Heart right ventricle (tissue), 16 donors: ENCODE results near the gene VPS51. TPM values are rescaled to one million over a fixed set of nuclear protein-coding genes. Genes with fewer than 3 reads are reported as not detected.

Experiments
- ATAC-seq, 8 donors: fragments of 200-7000 bp; cut with Tn5 transposase; one replicate each; pipeline ENCODE4 v1.9.1; 2020; ENCODE audit warnings: mild to moderate bottlenecking in 8 of 8, moderate library complexity in 8 of 8, moderate number of reproducible peaks in 1 of 8
- DNase-seq, 2 donors: peaks; one replicate each; pipeline ENCODE4 v3.0.0-alpha.2; 2020
- H3K27ac ChIP-seq, 10 donors: fragments of 200-600 bp; sonication (generic) in 2 of 10; one replicate each; pipeline versions ENCODE4 v1.5.0 to v1.8.0; 2020 to 2022; ENCODE audit warnings: mild to moderate bottlenecking in 3 of 10
- H3K27me3 ChIP-seq, 7 donors: fragments of 200-600 bp; one replicate each; pipeline ENCODE4 v1.8.0; 2021 to 2022; ENCODE audit warnings: mild to moderate bottlenecking in 2 of 7
- H3K36me3 ChIP-seq, 9 donors: fragments of 200-600 bp; sonication (generic) in 1 of 9; one replicate each; pipeline versions ENCODE4 v1.5.0 to v1.8.0; 2020 to 2022; ENCODE audit warnings: mild to moderate bottlenecking in 2 of 9
- H3K4me1 ChIP-seq, 9 donors: fragments of 200-600 bp; sonication (generic) in 1 of 9; one replicate each; pipeline versions ENCODE4 v1.5.0 to v1.8.0; 2020 to 2022; ENCODE audit warnings: mild to moderate bottlenecking in 4 of 9
- H3K4me3 ChIP-seq, 10 donors: fragments of 200-600 bp; sonication (generic) in 2 of 10; one replicate each; pipeline versions ENCODE4 v1.5.0 to v1.8.0; 2020 to 2022; ENCODE audit warnings: mild to moderate bottlenecking in 7 of 10, moderate library complexity in 2 of 10
- H3K9me3 ChIP-seq, 11 donors: fragments of 200-600 bp in 10 of 11; sonication (generic) in 2 of 11; one replicate each; pipeline versions ENCODE4 v1.5.0 to v1.8.0; 2013 to 2022; ENCODE audit warnings: mild to moderate bottlenecking in 2 of 11, control low read depth in 1 of 11, moderate library complexity in 1 of 11
- WGBS, 2 donors: extraction: QIAGEN DNeasy Blood & Tissue Kit; methylation state at CpG; one replicate each; pipeline ENCODE4 v1.1.7; 2013; ENCODE audit warnings: inconsistent platforms in 1 of 2; 5-methylcytosine and 5-hydroxymethylcytosine counted together
- intact Hi-C, 10 donors: fragments of 100-400 bp; cut with DNase I; formaldehyde crosslinking; loops; one replicate each; pipeline versions ENCODE4 v1.11.1 to v1.14.2; 2022
- polyA plus RNA-seq, 2 donors: library from polyadenylated mRNA; stranded (reverse); fragments of 200-250 nt; gene quantifications; one replicate each; pipeline ENCODE4 v1.2.3, GENCODE V29; 2013
- total RNA-seq, 10 donors: library from RNA; stranded (reverse); fragmentation: NEBNext Ultra II Directional in 3 of 10; extraction: Animal tissue kit (Norgen Biotek cat#: 25700) in 3 of 10; gene quantifications; one replicate each; pipeline versions ENCODE4 v1.2.1 to v1.2.4, GENCODE V29; 2021 to 2023
- TF ChIP-seq, protein P1 (sequence below), 9 donors: fragments of 200-600 bp; sonication (generic) in 2 of 9; IDR thresholded peaks; one replicate each; pipeline versions ENCODE4 v1.5.0 to v1.8.0; 2021 to 2022; ENCODE audit warnings: antibody characterized with exemption in 9 of 9, mild to moderate bottlenecking in 5 of 9, moderate library complexity in 1 of 9
- donor health status: Arrhythmogenic right ventricular cardiomyopathy.
- donor health status: ischemic (EF 13 %, LVEDD 7.1; RV severe dilation, severe dysfunction).
- donor health status: healthy with polysubstance abuse.
- donor health status: DM: no; HTN: yes; CAD: no.
- donor health status: DM: no; HTN: no; CAD: no.
- donor health status: ischemic (EF 25% LVEDD 6.9; RV normal size, moderate dysfunction).
- donor health status: ischemic (EF 25% LVEDD 5.7; RV mildly dilated, moderate dysfunction).
- donor health status: healthy.
- donor health status: DM: yes; HTN: yes; CAD: no.
- donor health status: Ischemic cardiomyopathy.
- donor health status: ischemic (EF 35%, LVEDD 5.7; RV mildly dilated, moderate dysfunction).
- donor health status: nonischemic (EF 11% LVEDD 7.7; RV severe dilation, severe dysfunction).
- donor health status: DM: yes; HTN: yes; CAD: no.
- donor health status: PGD.
- donor health status: ischemic (EF 29% LVEDD 5.4; RV normal size, mild dysfunction).
- donor health status: nonischemic (EF 23%, LVEDD 6.1; RV moderate dilation, normal function).

The VPS51 gene
- total and polyA plus RNA-seq, 12 donors, result 79.2 to 123 (median 100) TPM

GRCh38 chr11:65058012-65058411 lies 38.0 kb upstream of the VPS51 start:
- intact Hi-C loops, result no loop called here
- Histone ChIP-seq H3K9me3 (no peaks in the 10 kb centered on the region), H3K4me3 (no peak overlapping the region), H3K27me3 (no peaks in the 10 kb centered on the region), H3K4me1 (no peaks in the 10 kb centered on the region), H3K36me3 (no peaks in the 10 kb centered on the region), H3K27ac (no peak overlapping the region)
- WGBS, 2 donors, result 72 to 75% methylated on average over 13 of the region's 13 CpGs
- ATAC-seq (no peak), DNase-seq (no peak)
- TF ChIP-seq, protein P1, sequence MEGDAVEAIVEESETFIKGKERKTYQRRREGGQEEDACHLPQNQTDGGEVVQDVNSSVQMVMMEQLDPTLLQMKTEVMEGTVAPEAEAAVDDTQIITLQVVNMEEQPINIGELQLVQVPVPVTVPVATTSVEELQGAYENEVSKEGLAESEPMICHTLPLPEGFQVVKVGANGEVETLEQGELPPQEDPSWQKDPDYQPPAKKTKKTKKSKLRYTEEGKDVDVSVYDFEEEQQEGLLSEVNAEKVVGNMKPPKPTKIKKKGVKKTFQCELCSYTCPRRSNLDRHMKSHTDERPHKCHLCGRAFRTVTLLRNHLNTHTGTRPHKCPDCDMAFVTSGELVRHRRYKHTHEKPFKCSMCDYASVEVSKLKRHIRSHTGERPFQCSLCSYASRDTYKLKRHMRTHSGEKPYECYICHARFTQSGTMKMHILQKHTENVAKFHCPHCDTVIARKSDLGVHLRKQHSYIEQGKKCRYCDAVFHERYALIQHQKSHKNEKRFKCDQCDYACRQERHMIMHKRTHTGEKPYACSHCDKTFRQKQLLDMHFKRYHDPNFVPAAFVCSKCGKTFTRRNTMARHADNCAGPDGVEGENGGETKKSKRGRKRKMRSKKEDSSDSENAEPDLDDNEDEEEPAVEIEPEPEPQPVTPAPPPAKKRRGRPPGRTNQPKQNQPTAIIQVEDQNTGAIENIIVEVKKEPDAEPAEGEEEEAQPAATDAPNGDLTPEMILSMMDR (IDR thresholded peaks at IDR 0.05), result no peak

DNA sequence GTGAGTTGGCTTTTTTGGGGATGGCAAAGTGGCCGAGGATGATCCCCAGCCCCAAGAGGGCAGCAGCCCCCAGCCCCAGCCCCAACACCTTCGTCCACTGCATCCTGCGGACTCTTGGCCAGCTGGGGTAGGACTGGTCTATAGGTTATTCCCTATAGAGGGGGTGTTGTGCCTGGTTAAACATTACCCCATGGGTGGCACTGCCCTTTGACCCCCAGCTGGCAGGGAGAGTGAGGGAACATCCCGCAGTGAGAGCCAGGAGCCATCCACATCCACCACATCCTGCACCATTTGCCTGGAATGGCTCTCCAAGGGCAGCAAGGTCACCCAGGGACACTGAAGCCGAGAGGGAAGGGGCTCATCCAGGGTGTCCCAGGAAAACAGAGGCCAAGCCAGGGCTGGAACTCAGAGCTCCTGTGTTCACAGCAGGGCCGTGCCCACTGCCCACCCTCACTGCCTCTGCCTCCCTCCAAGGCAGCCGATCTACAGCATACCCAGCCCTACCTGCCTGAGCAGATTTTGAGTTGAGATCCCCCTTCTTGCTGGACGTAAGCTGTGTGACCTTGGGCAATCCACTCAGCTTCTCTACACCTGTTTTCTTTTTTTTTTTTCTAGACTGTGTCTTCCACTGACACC lies 37.5 kb upstream of the VPS51 start, which contains the start of gene NAALADL1:
TSS of gene NAALADL1 (minus strand) at position 135 of the 636 bp plus-strand sequence. CDS start at position 103, 32 bp downstream.
- H3K27ac ChIP-seq, result no peak within 1 kb of the TSS
- TF ChIP-seq, protein P1 (IDR thresholded peaks at IDR 0.05), result no peak
- intact Hi-C loops, result no loop called here

GRCh38 chr11:65059523-65059922 lies 36.5 kb upstream of the VPS51 start:
- Histone ChIP-seq H3K4me1 (no peaks in the 10 kb centered on the region), H3K36me3 (no peaks in the 10 kb centered on the region), H3K9me3 (no peaks in the 10 kb centered on the region), H3K27ac (no peak overlapping the region), H3K27me3 (no peaks in the 10 kb centered on the region), H3K4me3 (no peak overlapping the region)
- WGBS, 2 donors, result 47 to 63% methylated on average over 3 of the region's 3 CpGs
- intact Hi-C loops, result no loop called here
- no peak for ATAC-seq
- TF ChIP-seq, protein P1 (IDR thresholded peaks at IDR 0.05), result no peak
- no peak for DNase-seq

More for the DNA sequence above, 37.5 kb upstream of the VPS51 start, which contains the start of gene NAALADL1:
- H3K36me3 ChIP-seq, result no peaks in the 10 kb centered on the region
- ATAC-seq (no peak), DNase-seq (no peak)
- 79 to 88% methylated on average over 8 of the region's 8 CpGs for WGBS, 2 donors
- H3K4me1 ChIP-seq, result no peaks in the 10 kb centered on the region
- H3K27me3 ChIP-seq, result no peaks in the 10 kb centered on the region
- H3K9me3 ChIP-seq, result no peaks in the 10 kb centered on the region
- no peak within 1 kb of the TSS for H3K4me3 ChIP-seq

DNA sequence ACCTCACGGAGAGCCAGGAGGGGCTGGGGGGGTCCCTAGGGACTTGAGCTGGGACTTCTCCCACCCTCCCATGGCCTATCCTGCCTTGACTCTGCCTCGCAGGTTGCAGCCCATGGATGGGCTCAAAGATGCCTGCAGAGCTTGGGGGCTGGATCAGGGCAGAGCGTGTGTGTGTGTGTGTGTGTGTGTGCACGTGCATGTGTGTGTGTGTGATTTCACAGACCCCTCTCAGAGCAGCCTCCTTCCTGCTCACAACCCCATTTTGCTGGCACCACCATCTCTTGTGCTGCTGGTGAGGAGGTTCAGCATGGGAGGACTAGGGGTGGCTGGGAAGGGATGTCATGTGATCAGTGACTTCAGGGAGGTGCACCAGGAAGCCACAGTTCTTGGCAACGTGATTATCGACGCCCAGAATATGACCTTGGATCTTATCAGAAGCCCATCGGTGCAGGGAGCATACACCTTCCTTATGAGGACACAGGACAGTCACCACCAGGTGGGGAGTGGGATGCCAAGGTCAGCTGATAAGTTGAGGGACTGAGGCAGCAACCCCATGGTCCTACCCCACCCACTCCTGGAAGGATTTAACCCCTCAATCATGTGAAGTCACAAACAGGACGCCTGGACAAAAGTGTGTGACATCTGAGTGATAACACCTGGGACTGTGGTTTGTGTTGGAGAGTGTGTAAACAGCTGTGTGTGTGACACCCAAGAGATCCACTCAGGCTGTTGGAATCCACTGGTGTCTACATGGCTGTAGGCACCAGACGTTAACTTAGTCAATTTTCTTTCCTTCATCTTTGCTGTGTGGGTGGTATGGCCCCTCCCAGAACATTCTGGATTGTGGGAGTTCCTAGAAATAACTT lies 35.8 kb upstream of the VPS51 start:
- Histone ChIP-seq H3K27ac (no peak overlapping the region), H3K4me3 (no peak overlapping the region), H3K4me1 (no peaks in the 10 kb centered on the region), H3K36me3 (no peaks in the 10 kb centered on the region), H3K27me3 (no peaks in the 10 kb centered on the region), H3K9me3 (no peaks in the 10 kb centered on the region)
- 43 to 54% methylated on average over 10 of the region's 10 CpGs for WGBS, 2 donors
- intact Hi-C loops, result no loop called here
- DNase-seq (no peak), ATAC-seq (no peak)
- TF ChIP-seq, protein P1 (IDR thresholded peaks at IDR 0.05), result no peak
